Inferior parietal cortex (tissue), 1 donor: Measurements from ENCODE around the gene AIPL1.

Experiments
- DNase-seq: peaks from one replicate; pipeline ENCODE4 v3.0.0-alpha.2; 2016; ENCODE audit errors: extremely low spot score

AIPL1 gene

DNA sequence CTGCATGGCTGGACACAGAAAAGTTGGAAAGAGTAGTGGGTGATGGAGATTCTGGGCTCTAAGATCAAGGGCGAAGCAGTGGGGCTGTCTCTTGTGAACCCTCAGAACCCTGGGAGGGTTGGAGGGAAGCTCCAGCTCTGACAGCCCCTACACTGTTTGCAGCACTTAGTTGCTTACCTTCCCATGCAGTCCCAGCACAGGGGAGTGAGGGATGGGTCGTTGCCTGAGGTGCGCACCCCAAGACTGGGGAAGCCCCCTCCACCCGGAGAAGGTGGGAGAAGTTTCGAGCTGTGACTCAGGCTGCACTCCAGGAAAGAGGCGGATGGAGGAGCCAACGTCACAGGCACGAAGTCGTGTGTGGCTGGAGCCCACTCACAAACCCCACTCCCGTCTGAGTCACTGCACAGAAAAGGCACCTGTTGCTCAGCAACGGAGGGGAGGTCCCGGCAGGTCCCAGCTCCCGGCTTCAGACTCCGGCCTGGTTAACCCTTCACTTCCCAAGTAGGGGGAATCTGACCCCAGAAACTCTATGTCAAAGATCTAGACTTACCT, 60.1 kb downstream of the AIPL1 start:
- no peak for DNase-seq

DNA sequence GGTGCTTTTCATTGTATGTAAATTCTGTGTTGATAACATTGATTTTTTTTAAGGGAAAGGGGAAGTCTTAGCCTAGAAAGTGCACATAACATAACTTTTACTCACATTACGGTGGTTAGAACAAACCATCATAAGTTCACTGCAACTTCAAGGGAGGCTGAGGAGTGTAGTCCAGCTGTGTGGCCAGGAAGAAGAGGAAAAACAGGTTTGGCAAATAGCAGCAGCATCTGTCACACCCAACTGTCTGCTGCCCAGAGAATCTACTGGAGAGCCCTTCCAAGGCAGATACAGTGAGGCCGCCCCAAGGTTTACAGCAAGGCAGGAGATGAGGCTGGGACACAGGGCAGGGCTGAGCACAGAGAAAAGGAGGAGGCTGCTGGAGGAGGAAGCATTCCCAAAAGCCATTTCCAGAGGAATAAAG, 60.6 kb downstream of the AIPL1 start:
- no peak for DNase-seq
